Left lung (tissue), 10 donors: ENCODE measurements around the gene DNAI7. TPM values are rescaled to one million over a fixed set of nuclear protein-coding genes. Genes with fewer than 3 reads are reported as not detected.

Experiments
- ATAC-seq: fragments of 200-7000 bp; cut with Tn5 transposase; one replicate; pipeline ENCODE4 v1.9.1; 2020; ENCODE audit warnings: moderate library complexity
- DNase-seq, 4 donors: peaks; one replicate each; pipeline ENCODE4 v3.0.0-alpha.2; 2013 to 2020
- H3K27ac ChIP-seq, 2 donors: fragments of 200-600 bp; sonication (generic) in 1 of 2; one replicate each; pipeline versions ENCODE4 v1.5.0 to v1.8.0; 2020 to 2021
- H3K27me3 ChIP-seq, 2 donors: fragments of 200-600 bp; sonication (generic) in 1 of 2; one replicate each; pipeline versions ENCODE4 v1.5.0 to v1.8.0; 2020 to 2021
- H3K36me3 ChIP-seq, 2 donors: fragments of 200-600 bp; sonication (generic) in 1 of 2; one replicate each; pipeline versions ENCODE4 v1.5.0 to v1.8.0; 2020 to 2021
- H3K4me1 ChIP-seq, 2 donors: fragments of 200-600 bp; one replicate each; pipeline ENCODE4 v1.8.0; 2021
- H3K4me3 ChIP-seq, 2 donors: fragments of 200-600 bp; sonication (generic) in 1 of 2; one replicate each; pipeline versions ENCODE4 v1.5.0 to v1.8.0; 2020 to 2021; ENCODE audit warnings: mild to moderate bottlenecking in 1 of 2
- H3K9me3 ChIP-seq, 2 donors: fragments of 200-600 bp; sonication (generic) in 1 of 2; one replicate each; pipeline versions ENCODE4 v1.5.0 to v1.8.0; 2020 to 2021
- CTCF ChIP-seq, 2 donors: fragments of 200-600 bp; sonication (generic) in 1 of 2; IDR thresholded peaks; one replicate each; pipeline versions ENCODE4 v1.5.0 to v1.8.0; 2021; ENCODE audit warnings: antibody characterized with exemption in 2 of 2
- intact Hi-C, 2 donors: fragments of 100-400 bp; cut with DNase I; formaldehyde crosslinking; loops; one replicate each; pipeline versions ENCODE4 v1.11.2 to v1.14.2; 2022
- polyA plus RNA-seq, 6 donors: library from polyadenylated mRNA; unstranded; fragments of 120-200 nt; gene quantifications; one replicate each; pipeline ENCODE4 v1.2.1, GENCODE V29; 2013; ENCODE audit not compliant: insufficient read length in 6 of 6
- total RNA-seq, 2 donors: library from RNA; stranded (reverse); fragmentation: NEBNext Ultra II Directional; extraction: Animal tissue kit (Norgen Biotek cat#: 25700); gene quantifications; one replicate each; pipeline ENCODE4 v1.2.1, GENCODE V29; 2021
- donor health status: DM: no; HTN: yes; CAD: no.
- donor health status: DM: no; HTN: no; CAD: no.

Gene DNAI7
- total and polyA plus RNA-seq, 8 donors, result 1.1 to 8.1 (median 4.2) TPM

- Histone ChIP-seq H3K27me3 (no peaks in the 10 kb centered on the region), H3K4me3 (no peak overlapping the region), H3K9me3 (no peaks in the 10 kb centered on the region), H3K27ac (no peak overlapping the region), H3K36me3 (no peaks in the 10 kb centered on the region), H3K4me1 (no peaks in the 10 kb centered on the region)
- no peak for DNase-seq
- TF ChIP-seq CTCF (IDR thresholded peaks at IDR 0.05), result no peak
- intact Hi-C loops, result no loop called here
- no peak for ATAC-seq
Measured at GRCh38 chr12:25186788-25187402, 8.1 kb downstream of the DNAI7 start.

GRCh38 chr12:25186038-25186787, 8.7 kb downstream of the DNAI7 start:
- no peak overlapping the region for H3K4me3 ChIP-seq
- no peaks in the 10 kb centered on the region for H3K9me3 ChIP-seq
- no peak for TF ChIP-seq CTCF (IDR thresholded peaks at IDR 0.05)
- ATAC-seq, result no peak
- no peaks in the 10 kb centered on the region for H3K27me3 ChIP-seq
- H3K27ac ChIP-seq, result no peak overlapping the region
- no peak for DNase-seq
- H3K4me1 ChIP-seq, result no peaks in the 10 kb centered on the region
- no peaks in the 10 kb centered on the region for H3K36me3 ChIP-seq
- intact Hi-C loops, result no loop called here

- no peaks in the 10 kb centered on the region for H3K4me1 ChIP-seq
- no peaks in the 10 kb centered on the region for H3K36me3 ChIP-seq
- no peak for ATAC-seq
- no peak for TF ChIP-seq CTCF (IDR thresholded peaks at IDR 0.05)
- H3K27me3 ChIP-seq, result no peaks in the 10 kb centered on the region
- no peak for DNase-seq
- intact Hi-C loops, result no loop called here
- no peak overlapping the region for H3K4me3 ChIP-seq
- no peaks in the 10 kb centered on the region for H3K9me3 ChIP-seq
- H3K27ac ChIP-seq, result no peak overlapping the region
Measured at GRCh38 chr12:25184132-25184531, 10.8 kb downstream of the DNAI7 start.

- TF ChIP-seq CTCF (IDR thresholded peaks at IDR 0.05), result no peak
- H3K27me3 ChIP-seq, result no peaks in the 10 kb centered on the region
- intact Hi-C loops, result no loop called here
- no peaks in the 10 kb centered on the region for H3K4me1 ChIP-seq
- H3K27ac ChIP-seq, result no peak overlapping the region
- DNase-seq (no peak), ATAC-seq (no peak)
- no peak overlapping the region for H3K4me3 ChIP-seq
- no peaks in the 10 kb centered on the region for H3K9me3 ChIP-seq
- H3K36me3 ChIP-seq, result no peaks in the 10 kb centered on the region
Measured at GRCh38 chr12:25182765-25183164, 12.2 kb downstream of the DNAI7 start.

- no peaks in the 10 kb centered on the region for H3K27me3 ChIP-seq
Measured at GRCh38 chr12:25162866-25163265, 32.1 kb downstream of the DNAI7 start.

More at GRCh38 chr12:25162866-25163265, 32.1 kb downstream of the DNAI7 start:
- H3K9me3 ChIP-seq, result no peaks in the 10 kb centered on the region
- no peak for TF ChIP-seq CTCF (IDR thresholded peaks at IDR 0.05)
- H3K4me3 ChIP-seq, result no peak overlapping the region
- DNase-seq (no peak), ATAC-seq (no peak)
- intact Hi-C loops, result no loop called here
- H3K36me3 ChIP-seq, result no peaks in the 10 kb centered on the region
- no peaks in the 10 kb centered on the region for H3K4me1 ChIP-seq
- no peak overlapping the region for H3K27ac ChIP-seq
